Sigmoid colon (tissue), 4 donors: ENCODE data around the gene MDK.

ENCODE experiments used
- EP300 ChIP-seq, 4 donors: sonication (generic); formaldehyde crosslinking; IDR thresholded peaks; one replicate each; pipeline ENCODE4 v1.6.1; 2017; ENCODE audit warnings: antibody characterized with exemption in 4 of 4
- POLR2A ChIP-seq, 2 donors: fragments of 450-650 bp; IDR thresholded peaks; one replicate each; pipeline ENCODE4 v1.6.1; 2016; ENCODE audit warnings: antibody characterized with exemption in 2 of 2, mild to moderate bottlenecking in 2 of 2, moderate library complexity in 2 of 2
- POLR2AphosphoS5 ChIP-seq, 4 donors: sonication (generic); formaldehyde crosslinking; IDR thresholded peaks; one replicate each; pipeline ENCODE4 v1.6.1; 2017; ENCODE audit warnings: antibody characterized with exemption in 4 of 4
- TF ChIP-seq, protein P1 (sequence below), 4 experiments: fragments of 450-650 bp in 3 of 4; fragments of 200-600 bp in 1 of 4; IDR thresholded peaks; one replicate each; pipeline ENCODE4 v1.5.1; 2016 to 2019; ENCODE audit warnings: antibody characterized with exemption in 4 of 4, mild to moderate bottlenecking in 3 of 4, moderate library complexity in 2 of 4

DNA sequence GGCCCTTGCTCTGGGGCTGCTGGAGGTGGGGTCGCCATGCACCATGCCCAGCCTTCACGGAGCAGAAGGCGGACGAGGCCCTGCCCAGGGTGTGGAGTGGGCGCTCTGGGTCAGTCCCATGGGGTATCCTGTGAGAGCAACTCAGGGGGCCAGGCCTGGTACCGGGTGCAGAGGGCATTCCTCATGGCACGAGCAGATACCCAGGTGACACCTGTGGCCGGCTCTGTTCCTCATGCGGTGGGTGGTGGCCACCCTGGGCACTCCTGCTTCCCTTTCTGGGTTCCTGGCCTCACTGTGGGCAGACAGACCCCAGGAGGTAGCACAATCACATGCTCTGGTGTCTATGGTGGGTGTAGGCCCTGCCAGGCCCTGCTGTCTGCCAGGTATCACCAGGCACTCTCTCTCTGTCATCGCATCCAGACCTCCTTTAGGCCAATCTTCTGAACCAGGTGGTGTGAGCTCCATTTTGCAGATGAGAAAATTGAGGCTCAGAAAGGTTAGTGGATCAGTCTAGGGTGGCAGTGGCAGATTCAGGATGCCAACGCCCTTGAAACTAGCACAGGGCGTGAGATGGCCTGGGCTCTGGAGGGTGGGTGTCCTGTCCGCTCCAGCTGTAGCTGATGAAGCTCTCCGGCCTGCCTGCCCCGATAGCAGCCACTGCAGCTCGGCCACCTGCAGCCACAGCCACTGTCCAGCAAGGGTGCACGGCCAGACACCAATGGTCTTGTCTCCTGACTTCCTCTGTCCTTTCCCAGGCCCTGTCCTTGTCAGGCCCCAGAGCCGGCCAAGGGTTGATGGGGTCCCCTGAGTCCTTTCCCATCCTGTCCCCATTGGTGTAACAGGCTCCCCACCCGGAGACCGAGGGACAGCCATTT, 19.1 kb upstream of the MDK start:
- TF ChIP-seq, protein P1, sequence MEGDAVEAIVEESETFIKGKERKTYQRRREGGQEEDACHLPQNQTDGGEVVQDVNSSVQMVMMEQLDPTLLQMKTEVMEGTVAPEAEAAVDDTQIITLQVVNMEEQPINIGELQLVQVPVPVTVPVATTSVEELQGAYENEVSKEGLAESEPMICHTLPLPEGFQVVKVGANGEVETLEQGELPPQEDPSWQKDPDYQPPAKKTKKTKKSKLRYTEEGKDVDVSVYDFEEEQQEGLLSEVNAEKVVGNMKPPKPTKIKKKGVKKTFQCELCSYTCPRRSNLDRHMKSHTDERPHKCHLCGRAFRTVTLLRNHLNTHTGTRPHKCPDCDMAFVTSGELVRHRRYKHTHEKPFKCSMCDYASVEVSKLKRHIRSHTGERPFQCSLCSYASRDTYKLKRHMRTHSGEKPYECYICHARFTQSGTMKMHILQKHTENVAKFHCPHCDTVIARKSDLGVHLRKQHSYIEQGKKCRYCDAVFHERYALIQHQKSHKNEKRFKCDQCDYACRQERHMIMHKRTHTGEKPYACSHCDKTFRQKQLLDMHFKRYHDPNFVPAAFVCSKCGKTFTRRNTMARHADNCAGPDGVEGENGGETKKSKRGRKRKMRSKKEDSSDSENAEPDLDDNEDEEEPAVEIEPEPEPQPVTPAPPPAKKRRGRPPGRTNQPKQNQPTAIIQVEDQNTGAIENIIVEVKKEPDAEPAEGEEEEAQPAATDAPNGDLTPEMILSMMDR (IDR thresholded peaks at IDR 0.05) = no peak
- TF ChIP-seq POLR2AphosphoS5 (IDR thresholded peaks at IDR 0.05) (no peak), EP300 (IDR thresholded peaks at IDR 0.05) (no peak), POLR2A (IDR thresholded peaks at IDR 0.05) (no peak)
